Left ventricle myocardium superior (tissue), 1 donor: Measurements from ENCODE around the gene DHCR24. TPM values are rescaled to one million over a fixed set of nuclear protein-coding genes. Genes with fewer than 3 reads are reported as not detected.

ENCODE experiments used
- ATAC-seq: fragments of 200-7000 bp; cut with Tn5 transposase; one replicate; pipeline ENCODE4 v1.9.1; 2020; ENCODE audit warnings: mild to moderate bottlenecking, moderate library complexity
- DNase-seq: peaks from one replicate; pipeline ENCODE4 v3.0.0-alpha.2; 2020
- intact Hi-C: fragments of 100-400 bp; cut with micrococcal nuclease; formaldehyde crosslinking; loops from one replicate; pipeline ENCODE4 v1.11.0; 2022
- total RNA-seq: library from RNA; stranded (reverse); fragmentation: NEBNext Ultra II Directional; extraction: Animal tissue kit (Norgen Biotek cat#: 25700); gene quantifications from one replicate; pipeline ENCODE4 v1.2.1, GENCODE V29; 2021
- donor health status: DM: no; HTN: yes; CAD: no; lungs with severe emphysema.

Gene DHCR24
- total RNA-seq, 1 donor from 2014 or later = 9.8 TPM

DNA sequence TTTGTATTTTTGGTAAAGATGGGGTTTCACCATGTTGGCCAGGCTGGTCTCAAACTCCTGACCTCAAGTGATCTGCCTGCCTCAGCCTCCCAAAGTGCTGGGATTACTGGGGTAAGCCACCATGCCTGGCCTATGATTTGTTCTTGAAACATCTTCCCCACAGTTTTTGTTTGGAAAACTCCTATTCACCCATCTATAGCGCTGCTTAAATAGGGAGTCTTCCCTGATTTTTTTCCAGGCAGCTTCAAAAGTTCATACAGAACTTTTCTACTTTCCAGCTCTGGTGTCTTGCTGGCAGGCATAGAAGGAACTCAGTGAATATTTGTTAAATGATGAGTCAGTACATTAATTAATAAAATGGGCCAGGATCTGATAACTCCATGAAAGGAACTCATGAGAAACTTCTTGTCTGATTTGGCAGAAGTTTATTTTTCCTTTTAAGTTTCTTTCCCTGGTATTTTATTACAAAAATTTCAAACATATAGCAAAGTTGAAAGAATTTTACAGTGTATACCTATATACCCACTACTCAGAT is 52.9 kb downstream of the DHCR24 start:
- intact Hi-C loops = no loop called here
- ATAC-seq (no peak), DNase-seq (no peak)

- DNase-seq (no peak), ATAC-seq (no peak)
- intact Hi-C loops = no loop called here
These were observed 53.9 kb downstream of the DHCR24 start for GRCh38 chr1:54833121-54833520.

GRCh38 chr1:54826226-54826816 is 60.7 kb downstream of the DHCR24 start:
- intact Hi-C loops = no loop called here

DNA sequence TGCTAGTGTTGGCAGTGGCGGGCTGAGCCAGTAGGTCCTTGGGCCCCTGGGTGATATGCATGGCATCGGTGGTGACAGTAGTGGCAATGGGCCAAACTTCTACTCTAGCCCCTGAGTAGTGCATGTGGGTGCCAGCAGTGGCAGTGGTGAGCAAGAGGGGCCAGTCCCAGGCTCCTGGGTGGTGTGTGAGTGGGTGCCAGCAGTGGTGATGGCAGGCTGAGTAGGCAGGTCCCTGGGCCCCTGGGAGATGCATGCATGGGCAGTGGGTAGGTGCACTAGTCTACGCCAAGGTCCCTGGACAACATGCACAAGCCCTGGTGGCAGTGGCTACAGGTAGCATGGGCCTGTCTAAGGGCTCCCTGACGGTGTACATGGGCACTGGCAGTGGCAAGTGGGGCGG is 61.3 kb downstream of the DHCR24 start:
- DNase-seq = no peak
- intact Hi-C loops = no loop called here
- no peak for ATAC-seq

More at GRCh38 chr1:54826226-54826816, 60.7 kb downstream of the DHCR24 start:
- no peak for ATAC-seq
- no peak for DNase-seq

- intact Hi-C loops = no loop called here
- ATAC-seq (no peak), DNase-seq (no peak)
These were observed 63.3 kb downstream of the DHCR24 start for GRCh38 chr1:54823670-54824069.

DNA sequence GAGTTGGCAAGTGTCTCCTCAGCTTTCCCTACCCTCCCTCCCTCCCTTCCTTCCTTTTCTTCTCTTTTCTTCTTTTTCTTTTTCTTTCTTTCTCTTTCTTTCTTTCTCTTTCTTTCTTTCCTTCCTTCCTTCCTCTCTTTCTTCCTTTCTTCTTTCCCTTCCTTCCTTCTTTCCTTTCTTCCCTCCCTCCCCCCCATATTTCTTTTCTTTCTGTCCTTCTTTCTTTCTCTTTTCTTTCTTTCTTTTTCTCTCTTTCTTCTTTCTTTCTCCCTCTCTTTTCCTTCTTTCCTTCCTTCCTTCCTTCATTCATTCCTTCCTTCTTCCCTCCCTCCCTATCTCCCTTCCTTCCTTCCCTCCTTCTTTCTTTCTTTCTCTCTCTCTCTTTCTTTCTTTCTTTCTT is 67.3 kb downstream of the DHCR24 start:
- DNase-seq (no peak), ATAC-seq (no peak)
- intact Hi-C loops = no loop called here

GRCh38 chr1:54819195-54819536 is 67.8 kb downstream of the DHCR24 start:
- no peak for ATAC-seq
- intact Hi-C loops = no loop called here
- DNase-seq = no peak

DNA sequence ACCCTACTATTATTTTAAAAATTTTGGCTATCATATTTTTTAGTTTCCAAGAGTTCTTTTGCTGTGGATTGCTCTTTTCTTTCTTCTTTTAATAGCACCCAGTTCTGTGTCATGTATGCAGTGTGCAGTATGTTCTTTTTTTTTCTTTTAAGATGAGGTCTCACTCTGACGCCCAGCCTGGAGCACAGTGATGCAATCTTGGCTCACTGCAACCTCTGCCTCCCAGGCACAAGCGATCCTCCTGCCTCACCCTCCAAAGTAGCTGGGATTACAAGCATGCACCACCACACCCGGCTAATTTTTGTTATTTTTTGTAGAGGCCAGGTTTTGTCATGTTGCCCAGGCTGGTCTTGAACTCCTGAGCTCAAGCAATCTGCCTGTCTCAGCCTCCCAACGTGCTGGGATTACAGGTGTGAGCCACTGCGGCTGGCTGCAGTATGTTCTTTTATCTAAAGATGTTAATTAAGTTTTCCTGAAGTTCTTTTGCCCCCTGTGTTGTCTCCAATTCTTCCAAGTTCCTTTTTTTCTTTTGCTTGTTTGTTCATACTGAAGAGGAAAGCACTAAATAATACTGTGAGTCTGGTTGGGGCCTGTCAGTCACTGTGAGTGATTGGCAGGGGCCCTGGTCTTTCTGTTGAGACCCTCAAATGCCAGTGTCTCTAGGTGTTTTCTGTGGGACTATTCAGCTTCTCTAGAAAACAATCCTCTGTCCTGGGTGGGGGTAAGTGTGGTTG is 68.4 kb downstream of the DHCR24 start:
- no peak for ATAC-seq
- intact Hi-C loops = no loop called here
- DNase-seq = no peak

DNA sequence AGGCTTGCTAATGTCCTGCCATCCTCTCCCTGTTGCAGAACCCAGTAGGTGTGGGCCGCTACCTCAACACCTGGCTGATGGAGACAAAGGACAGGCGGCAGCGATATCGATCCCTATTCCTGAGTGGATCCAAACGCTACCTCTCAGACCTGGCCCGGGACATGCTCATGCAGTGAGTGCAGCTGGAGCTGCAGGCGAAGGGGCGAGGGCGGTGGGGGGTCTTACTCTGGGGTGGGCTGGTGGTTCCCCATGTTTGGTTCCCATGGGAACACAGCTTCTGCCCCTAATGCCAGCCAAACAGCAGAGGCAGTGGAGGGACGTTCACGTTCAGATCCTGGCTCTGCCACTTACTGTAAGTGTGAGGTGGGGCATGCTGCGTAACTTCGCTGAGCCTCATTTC is 70.0 kb downstream of the DHCR24 start:
- no peak for DNase-seq
- no peak for ATAC-seq
- intact Hi-C loops = no loop called here

DNA sequence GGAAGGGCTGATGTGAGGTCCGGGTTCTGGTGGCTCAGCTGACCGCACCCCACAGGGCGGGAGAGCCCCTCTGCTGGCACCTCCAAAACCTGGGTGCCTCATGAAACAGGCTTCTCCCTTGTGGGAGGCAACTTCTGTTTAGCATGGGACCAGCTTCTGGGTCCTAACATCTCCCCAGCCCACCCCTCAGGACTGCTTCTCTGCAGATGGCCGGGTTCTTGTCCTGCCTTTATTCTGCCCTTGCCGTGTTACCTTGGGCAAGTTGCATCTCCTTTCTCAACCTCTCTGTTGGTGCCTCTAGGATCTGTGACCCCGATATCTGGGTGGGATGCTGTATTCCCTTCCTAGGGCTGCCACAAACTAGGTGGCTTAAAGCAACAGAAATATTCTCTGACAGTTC is 70.9 kb downstream of the DHCR24 start:
- no peak for ATAC-seq
- DNase-seq = no peak
- intact Hi-C loops = no loop called here

DNA sequence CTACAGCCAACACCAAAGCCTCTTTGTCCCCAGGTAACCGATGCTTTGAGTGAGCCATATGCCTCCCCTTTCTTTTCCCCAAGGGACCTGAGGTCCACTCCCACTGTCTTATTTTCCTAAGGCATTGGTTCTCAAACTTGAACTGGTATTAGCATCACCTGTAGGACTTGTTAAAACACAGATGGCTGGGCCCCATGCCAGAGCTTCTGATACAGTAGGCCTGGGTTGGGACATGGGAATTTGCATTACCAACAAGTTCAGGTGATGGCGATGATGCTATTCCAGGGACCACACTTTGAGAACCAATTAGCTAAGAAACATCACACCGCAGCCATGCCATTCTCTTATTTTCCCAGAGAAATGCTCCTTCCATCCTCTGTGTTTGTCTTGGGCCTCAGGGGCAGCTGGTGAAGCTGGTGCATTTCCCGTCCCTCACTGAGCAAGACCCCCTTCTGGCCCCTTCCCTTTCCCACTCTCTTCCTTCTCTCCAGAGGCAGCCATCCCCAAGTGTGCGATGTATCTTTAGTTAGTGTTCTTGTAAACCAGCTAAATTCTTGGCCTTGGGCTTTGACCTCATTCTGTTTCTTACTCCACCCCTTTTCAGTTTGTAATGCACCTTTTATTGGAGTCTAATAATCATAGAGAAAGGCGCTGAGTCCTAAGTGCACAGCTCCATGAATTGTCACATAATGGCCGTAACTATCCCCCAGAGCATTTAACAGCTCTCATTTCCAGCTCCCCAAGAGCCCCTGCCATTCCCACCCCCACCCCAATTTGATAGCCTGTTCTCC is 71.7 kb downstream of the DHCR24 start:
- ATAC-seq (no peak), DNase-seq (no peak)
- intact Hi-C loops = no loop called here

DNA sequence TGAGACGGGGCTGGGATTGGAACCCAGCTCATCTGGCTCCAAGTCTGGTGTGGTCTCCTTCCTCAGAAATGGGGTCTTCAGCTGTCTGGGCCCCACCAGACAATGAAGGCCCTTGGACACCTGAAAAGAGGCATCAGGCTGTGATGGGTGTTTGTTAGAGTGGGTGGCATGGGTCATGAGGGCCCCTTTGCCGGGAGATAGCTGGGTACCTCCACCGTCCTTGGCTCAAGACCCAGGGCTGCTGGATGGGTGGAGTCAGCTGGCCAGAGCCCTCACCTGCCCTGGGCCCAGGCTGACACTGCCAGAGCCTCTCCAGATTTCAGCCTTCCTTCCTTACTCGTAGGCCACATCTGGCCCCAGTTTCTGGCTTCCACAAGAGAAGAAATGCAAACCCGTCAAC is 72.4 kb downstream of the DHCR24 start:
- intact Hi-C loops = no loop called here
- no peak for ATAC-seq

DNA sequence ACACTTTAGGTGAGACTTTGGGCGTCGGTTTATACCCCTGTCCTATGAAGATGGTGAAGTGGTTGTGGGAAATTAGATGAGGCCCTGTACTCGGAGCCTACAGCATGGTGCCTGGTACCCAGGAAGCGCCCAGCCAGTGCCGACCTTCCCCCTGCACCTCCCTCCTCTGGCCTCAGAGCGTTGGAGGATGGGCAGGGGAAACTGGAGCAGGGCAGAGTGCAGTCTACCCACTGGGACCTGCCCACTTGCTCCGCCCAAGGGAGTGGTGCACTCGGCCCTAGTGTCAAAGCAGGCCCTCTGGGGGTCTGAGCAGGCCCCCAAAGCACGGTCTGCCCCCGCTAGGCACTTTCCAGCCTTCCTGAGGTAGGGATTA is 72.9 kb downstream of the DHCR24 start:
- ATAC-seq = no peak
- intact Hi-C loops = no loop called here
- DNase-seq = no peak

More for the DNA sequence above, 72.4 kb downstream of the DHCR24 start:
- no peak for DNase-seq

DNA sequence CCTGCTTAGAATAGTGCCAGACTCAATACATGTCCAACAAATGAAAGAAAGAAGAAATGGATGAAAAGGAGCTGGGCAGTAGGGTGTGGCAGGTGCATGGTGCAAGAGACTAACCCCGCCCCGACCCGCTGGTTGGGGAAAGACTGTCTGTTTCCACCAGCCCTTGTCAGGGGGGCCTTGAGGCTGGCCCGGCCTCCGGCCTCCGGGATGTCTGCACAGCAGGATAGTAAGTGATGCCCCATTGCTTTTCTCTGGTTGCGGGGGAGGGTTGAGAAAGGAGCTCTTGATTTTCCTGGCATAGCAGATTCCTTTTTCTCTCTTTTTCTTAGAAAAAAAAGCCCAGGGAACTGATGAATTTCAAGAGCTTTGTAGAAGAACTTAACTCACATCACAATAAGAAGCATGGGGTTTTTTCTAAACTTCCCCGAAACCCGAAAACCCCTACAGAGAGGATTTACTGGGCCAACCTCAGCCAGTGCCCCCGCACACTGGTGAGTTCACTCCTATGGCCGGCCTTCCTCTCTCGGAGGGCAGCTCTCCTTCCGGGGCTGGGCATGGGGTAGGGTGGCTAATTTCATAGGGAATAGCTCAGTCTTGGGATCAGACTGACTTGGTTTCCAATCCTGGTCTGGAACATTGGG is 73.4 kb downstream of the DHCR24 start:
- intact Hi-C loops = no loop called here

GRCh38 chr1:54812801-54813484 is 74.1 kb downstream of the DHCR24 start:
- no peak for ATAC-seq
- intact Hi-C loops = no loop called here
- DNase-seq = no peak

More for the DNA sequence above, 73.4 kb downstream of the DHCR24 start:
- ATAC-seq (no peak), DNase-seq (no peak)

GRCh38 chr1:54811739-54812655 is 75.0 kb downstream of the DHCR24 start:
- intact Hi-C loops = no loop called here
- no peak for DNase-seq
- no peak for ATAC-seq

DNA sequence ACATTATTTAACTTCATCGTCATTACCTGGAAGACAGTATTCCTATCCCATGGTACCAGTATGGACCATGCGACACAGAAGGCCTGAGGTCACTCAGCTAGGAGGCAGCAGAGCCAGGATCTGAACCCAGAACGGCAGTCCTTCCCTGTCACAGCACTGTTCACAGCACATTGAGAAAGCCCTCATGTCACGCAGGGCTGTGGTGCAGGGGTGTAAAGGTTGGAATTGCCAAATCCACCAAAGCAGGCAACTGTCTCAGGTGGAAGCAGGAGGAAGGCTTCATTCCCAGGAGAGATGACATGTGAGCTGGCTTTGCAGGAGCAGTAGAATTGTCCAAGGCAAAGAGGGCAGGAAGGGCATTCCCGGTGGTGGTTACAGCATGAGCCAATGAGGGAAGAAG is 75.9 kb downstream of the DHCR24 start:
- ATAC-seq (no peak), DNase-seq (no peak)
- intact Hi-C loops = no loop called here
